Chondrocyte (in vitro differentiated cells): ENCODE data around the gene COL11A1. TPM values are rescaled to one million over a fixed set of nuclear protein-coding genes. Genes with fewer than 3 reads are reported as not detected.

ENCODE experiments used
- DNase-seq: peaks from one replicate; pipeline ENCODE4 v3.0.0; 2021; ENCODE audit warnings: mixed read lengths, low spot score
- H3K27ac Mint-ChIP-seq: one replicate; pipeline ENCODE4 v1.8.0; 2021; ENCODE audit warnings: mild to moderate bottlenecking, moderate library complexity, mixed read lengths; ENCODE audit not compliant: unreplicated experiment
- H3K27me3 Mint-ChIP-seq: 2 replicates; pipeline ENCODE4 v1.8.0; 2021; ENCODE audit warnings: low read depth, mixed read lengths
- H3K36me3 Mint-ChIP-seq: 2 replicates; pipeline ENCODE4 v1.8.0; 2021; ENCODE audit warnings: low read depth, mixed read lengths
- H3K4me1 Mint-ChIP-seq: 2 replicates; pipeline ENCODE4 v1.8.0; 2021; ENCODE audit warnings: low read depth, mild to moderate bottlenecking, mixed read lengths
- H3K4me3 Mint-ChIP-seq: one replicate; pipeline ENCODE4 v1.8.0; 2021; ENCODE audit warnings: mild to moderate bottlenecking, moderate library complexity, mixed read lengths; ENCODE audit not compliant: unreplicated experiment
- H3K9me3 Mint-ChIP-seq: 2 replicates; pipeline ENCODE4 v1.8.0; 2021; ENCODE audit warnings: low read depth, mixed read lengths
- total RNA-seq: library from RNA; stranded (reverse); gene quantifications from 3 replicates; pipeline ENCODE4 v1.2.1, GENCODE V29; 2021
- TF ChIP-seq, protein P1 (sequence below): fragments of 200-600 bp; sonication (generic); IDR thresholded peaks from 2 replicates; pipeline ENCODE4 v1.5.0; 2021; ENCODE audit warnings: antibody characterized with exemption, mild to moderate bottlenecking, moderate library complexity

Gene COL11A1
- total RNA-seq, 1 donor from 2014 or later, result 1,042 TPM

DNA sequence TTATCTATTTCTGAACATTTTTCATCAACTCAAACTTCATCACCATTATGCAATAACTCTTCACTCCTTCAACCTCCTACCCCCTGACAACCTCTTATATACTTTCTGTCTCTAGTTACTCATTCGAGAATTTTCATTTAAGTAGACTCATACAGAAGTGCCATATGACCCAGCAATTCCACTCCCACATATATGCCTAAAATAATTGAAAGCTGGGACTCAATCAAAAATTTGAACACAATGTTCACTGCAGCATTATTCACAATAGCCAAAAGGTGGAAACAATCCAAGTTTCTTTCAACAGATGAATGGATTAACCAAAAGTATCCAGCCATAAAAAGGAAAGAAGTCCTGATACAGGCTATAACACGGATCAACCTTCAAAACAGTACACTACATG lies 24.1 kb downstream of the COL11A1 start:
- Mint-ChIP-seq H3K27me3 (no peaks in the 10 kb centered on the region), H3K36me3 (peaks cover 24% of the 10 kb centered on the region), H3K9me3 (no peaks in the 10 kb centered on the region), H3K27ac (peak overlapping the region; percentile 19), H3K4me1 (peaks cover 67% of the 10 kb centered on the region), H3K4me3 (no peak overlapping the region)
- TF ChIP-seq, protein P1, sequence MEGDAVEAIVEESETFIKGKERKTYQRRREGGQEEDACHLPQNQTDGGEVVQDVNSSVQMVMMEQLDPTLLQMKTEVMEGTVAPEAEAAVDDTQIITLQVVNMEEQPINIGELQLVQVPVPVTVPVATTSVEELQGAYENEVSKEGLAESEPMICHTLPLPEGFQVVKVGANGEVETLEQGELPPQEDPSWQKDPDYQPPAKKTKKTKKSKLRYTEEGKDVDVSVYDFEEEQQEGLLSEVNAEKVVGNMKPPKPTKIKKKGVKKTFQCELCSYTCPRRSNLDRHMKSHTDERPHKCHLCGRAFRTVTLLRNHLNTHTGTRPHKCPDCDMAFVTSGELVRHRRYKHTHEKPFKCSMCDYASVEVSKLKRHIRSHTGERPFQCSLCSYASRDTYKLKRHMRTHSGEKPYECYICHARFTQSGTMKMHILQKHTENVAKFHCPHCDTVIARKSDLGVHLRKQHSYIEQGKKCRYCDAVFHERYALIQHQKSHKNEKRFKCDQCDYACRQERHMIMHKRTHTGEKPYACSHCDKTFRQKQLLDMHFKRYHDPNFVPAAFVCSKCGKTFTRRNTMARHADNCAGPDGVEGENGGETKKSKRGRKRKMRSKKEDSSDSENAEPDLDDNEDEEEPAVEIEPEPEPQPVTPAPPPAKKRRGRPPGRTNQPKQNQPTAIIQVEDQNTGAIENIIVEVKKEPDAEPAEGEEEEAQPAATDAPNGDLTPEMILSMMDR, result no peak
- DNase-seq, result no peak

DNA sequence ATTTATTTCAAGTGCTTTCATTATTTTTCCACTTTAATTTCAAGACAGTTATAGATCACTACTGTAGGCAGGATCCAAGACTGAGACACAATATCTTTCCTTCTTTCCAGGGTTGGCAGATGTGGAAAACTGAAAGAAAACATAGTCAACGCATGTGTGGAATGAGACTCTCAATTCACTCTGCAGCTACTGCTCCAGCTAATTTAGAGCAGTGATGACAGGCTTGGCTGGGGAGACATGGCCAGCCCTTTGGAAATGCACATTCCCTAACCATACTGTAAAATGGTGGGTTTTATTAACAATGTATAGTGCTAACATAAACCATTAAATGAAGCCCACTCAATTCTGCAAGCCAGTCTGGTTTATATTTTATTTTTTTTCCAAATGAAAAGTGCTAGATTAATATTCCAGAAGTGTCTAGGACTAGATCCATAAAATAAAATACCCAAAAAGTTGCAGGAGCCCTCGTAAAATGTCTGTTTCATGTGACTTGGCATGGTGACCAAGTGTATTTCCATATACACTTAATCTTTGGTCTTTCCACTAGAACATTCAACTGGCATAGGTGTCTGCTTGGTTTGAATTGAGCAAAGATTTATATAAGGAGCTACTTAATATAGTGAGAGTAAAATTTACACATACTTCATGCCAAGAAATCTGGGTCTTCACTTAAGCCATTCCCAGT lies 32.9 kb downstream of the COL11A1 start:
- Mint-ChIP-seq H3K4me1 (peaks cover 35% of the 10 kb centered on the region), H3K4me3 (no peak overlapping the region), H3K36me3 (peaks cover 33% of the 10 kb centered on the region), H3K27ac (no peak overlapping the region), H3K27me3 (no peaks in the 10 kb centered on the region), H3K9me3 (no peaks in the 10 kb centered on the region)
- TF ChIP-seq, protein P1, result no peak
- no peak for DNase-seq

DNA sequence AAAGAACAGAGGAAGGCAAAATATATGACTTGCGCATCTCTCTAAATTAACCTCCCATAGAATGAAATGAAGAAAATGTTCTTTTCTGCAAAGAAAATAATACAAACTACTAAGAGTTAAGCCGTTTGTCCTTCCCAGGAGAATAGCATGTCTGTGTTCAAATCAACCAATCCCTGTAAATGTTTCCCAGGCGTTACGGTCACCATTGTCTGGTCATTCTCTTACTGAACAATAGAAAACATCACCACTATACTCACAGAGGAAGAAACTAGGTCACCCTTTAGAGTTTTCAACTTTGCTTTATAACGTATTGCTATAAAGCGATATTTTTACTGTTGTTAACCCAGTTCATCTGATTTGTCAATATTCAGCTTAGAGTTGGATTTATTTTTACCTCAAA lies 34.1 kb downstream of the COL11A1 start:
- no peaks in the 10 kb centered on the region for H3K27me3 Mint-ChIP-seq
- H3K36me3 Mint-ChIP-seq, result peaks cover 33% of the 10 kb centered on the region

DNA sequence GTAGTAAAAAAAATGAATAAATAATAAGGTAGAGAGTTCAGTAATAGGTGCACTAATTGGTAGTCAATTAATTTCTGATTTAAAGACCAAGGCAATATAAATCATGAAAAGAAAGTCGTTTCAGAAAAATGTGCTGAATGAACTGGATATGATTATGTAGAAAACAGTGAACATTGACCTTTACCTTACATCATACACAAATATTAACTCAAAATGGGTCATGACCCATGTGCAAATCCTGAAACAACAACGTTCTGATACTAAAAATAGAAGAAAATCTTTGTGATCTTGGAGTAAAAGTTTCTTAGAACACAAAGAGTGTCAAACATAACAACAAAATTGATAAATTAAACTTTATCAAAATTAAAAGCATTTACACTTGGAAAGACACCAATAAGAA lies 39.1 kb downstream of the COL11A1 start:
- TF ChIP-seq, protein P1, result no peak
- peaks cover under 1% of the 10 kb centered on the region for H3K9me3 Mint-ChIP-seq
- peaks cover 18% of the 10 kb centered on the region for H3K4me1 Mint-ChIP-seq
- no peak for DNase-seq
- H3K36me3 Mint-ChIP-seq, result peaks cover 11% of the 10 kb centered on the region
- no peak overlapping the region for H3K4me3 Mint-ChIP-seq
- peak overlapping the region; percentile 5 for H3K27ac Mint-ChIP-seq
- no peaks in the 10 kb centered on the region for H3K27me3 Mint-ChIP-seq

More for the DNA sequence above, 34.1 kb downstream of the COL11A1 start:
- Mint-ChIP-seq H3K9me3 (no peaks in the 10 kb centered on the region), H3K4me3 (no peak overlapping the region), H3K27ac (peak overlapping the region; percentile 33), H3K4me1 (peaks cover 29% of the 10 kb centered on the region)
- TF ChIP-seq, protein P1, result no peak
- DNase-seq, result no peak

DNA sequence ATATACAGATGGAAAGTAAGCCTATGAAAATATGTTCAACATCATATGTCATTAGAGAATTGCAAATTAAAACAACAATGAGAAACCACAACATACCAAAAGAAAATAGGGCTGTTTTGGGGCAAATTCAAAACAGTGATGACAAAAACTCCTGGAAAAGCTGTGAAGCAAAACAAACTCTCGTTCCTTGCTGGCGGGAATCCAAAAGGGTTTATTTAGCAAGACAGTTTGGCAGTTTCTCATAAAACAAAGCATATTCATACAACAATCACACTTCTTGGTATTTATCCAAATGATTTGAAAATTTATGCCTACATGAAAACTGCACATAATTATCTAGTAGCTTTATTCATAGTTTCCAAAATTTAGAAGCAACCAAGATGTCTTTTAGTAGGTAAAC lies 44.4 kb downstream of the COL11A1 start:
- TF ChIP-seq, protein P1, result no peak
- H3K36me3 Mint-ChIP-seq, result peaks cover 21% of the 10 kb centered on the region
- no peak overlapping the region for H3K27ac Mint-ChIP-seq
- H3K4me3 Mint-ChIP-seq, result no peak overlapping the region
- no peak for DNase-seq
- H3K4me1 Mint-ChIP-seq, result peaks cover 49% of the 10 kb centered on the region
- H3K27me3 Mint-ChIP-seq, result no peaks in the 10 kb centered on the region
- peaks cover 3% of the 10 kb centered on the region for H3K9me3 Mint-ChIP-seq
